ENCODE results near the gene INSYN2A.

DNA sequence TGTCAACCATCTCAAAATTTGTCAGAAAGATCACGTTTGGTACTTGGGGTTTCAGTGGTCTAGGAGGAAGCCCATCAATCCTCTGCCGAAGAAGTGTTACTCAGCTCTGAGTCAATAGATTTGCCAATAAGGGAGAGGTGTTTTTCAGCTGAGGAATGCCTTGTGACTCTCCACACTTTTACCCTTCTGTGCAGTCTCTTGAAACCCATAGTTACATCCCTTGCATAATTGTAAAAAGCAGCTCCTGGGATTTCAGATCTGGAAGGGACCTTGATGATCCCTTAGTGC lies 47.5 kb downstream of the INSYN2A start:
- TF ChIP-seq POLR2AphosphoS5 (IDR thresholded peaks at IDR 0.05; ENCODE audit: borderline replicate concordance, low read depth, low read length) (no peak), EZH2 (IDR thresholded peaks at IDR 0.05) (no peak), FOXP2 (optimal IDR thresholded peaks at IDR 0.05; ENCODE audit: control extremely low read depth, extremely low read length, insufficient read depth) (no peak)

Data from SK-N-MC (cell line).